GM23338 (cell line): Measurements from ENCODE around the gene SYNE1. TPM values are rescaled to one million over a fixed set of nuclear protein-coding genes. Genes with fewer than 3 reads are reported as not detected.

ENCODE experiments used
- ATAC-seq: fragments of 200-7000 bp; cut with Tn5 transposase; 3 replicates; pipeline ENCODE4 v1.9.1; 2020
- DNase-seq: peaks from one replicate; pipeline ENCODE4 v3.0.0-alpha.2; 2015; ENCODE audit warnings: low spot score
- H2AFZ ChIP-seq: fragments of 200-600 bp; sonication (generic); 2 replicates; pipeline ENCODE4 v1.8.0; 2016; ENCODE audit warnings: antibody characterized with exemption, mild to moderate bottlenecking, moderate library complexity
- H3F3A ChIP-seq: fragments of 200-600 bp; sonication (generic); replicated peaks from 2 replicates; pipeline ENCODE4 v1.8.0; 2017; ENCODE audit warnings: antibody characterized with exemption, mixed run types, low read depth
- H3K27ac ChIP-seq: fragments of 200-600 bp; sonication (generic); 2 replicates; pipeline ENCODE4 v1.6.1; 2016; ENCODE audit warnings: low read depth
- H3K27me3 ChIP-seq: fragments of 200-600 bp; sonication (generic); 2 replicates; pipeline ENCODE4 v1.8.0; 2016; ENCODE audit warnings: mild to moderate bottlenecking, mixed run types, moderate library complexity; ENCODE audit not compliant: insufficient read depth
- H3K36me3 ChIP-seq: fragments of 200-600 bp; sonication (generic); 2 replicates; pipeline ENCODE4 v1.8.0; 2016; ENCODE audit warnings: mild to moderate bottlenecking; ENCODE audit not compliant: insufficient read depth
- H3K4me1 ChIP-seq: fragments of 200-600 bp; sonication (generic); 2 replicates; pipeline ENCODE4 v1.8.0; 2016; ENCODE audit warnings: mild to moderate bottlenecking, moderate library complexity; ENCODE audit not compliant: insufficient read depth
- H3K4me2 ChIP-seq: fragments of 200-600 bp; sonication (generic); 2 replicates; pipeline ENCODE4 v1.7.1; 2017; ENCODE audit warnings: mixed run types
- H3K4me3 ChIP-seq: fragments of 200-600 bp; sonication (generic); 2 replicates; pipeline ENCODE4 v1.6.1; 2016; ENCODE audit warnings: mixed run types
- H3K79me2 ChIP-seq: fragments of 200-600 bp; sonication (generic); replicated peaks from 2 replicates; pipeline ENCODE4 v1.8.0; 2017; ENCODE audit warnings: mild to moderate bottlenecking; ENCODE audit not compliant: insufficient read depth
- H3K9me2 ChIP-seq: fragments of 200-600 bp; sonication (generic); 2 replicates; pipeline ENCODE4 v1.8.0; 2017; ENCODE audit not compliant: insufficient read depth
- H4K20me1 ChIP-seq: fragments of 200-600 bp; sonication (generic); replicated peaks from 2 replicates; pipeline ENCODE4 v1.8.0; 2017; ENCODE audit warnings: mild to moderate bottlenecking; ENCODE audit not compliant: insufficient read depth
- H3K27ac Mint-ChIP-seq: 2 replicates; pipeline ENCODE4 v1.8.0; 2020; ENCODE audit warnings: inconsistent platforms, mild to moderate bottlenecking, moderate library complexity, mixed read lengths
- H3K27me3 Mint-ChIP-seq: 3 replicates; pipeline ENCODE4 v1.8.0; 2022; ENCODE audit warnings: low read depth, mild to moderate bottlenecking, moderate library complexity, mixed read lengths, inconsistent platforms; ENCODE audit not compliant: insufficient read depth, poor library complexity
- H3K36me3 Mint-ChIP-seq: 3 replicates; pipeline ENCODE4 v1.8.0; 2021; ENCODE audit warnings: low read depth, mild to moderate bottlenecking, inconsistent platforms, moderate library complexity, mixed read lengths
- H3K4me1 Mint-ChIP-seq: 3 replicates; pipeline ENCODE4 v1.8.0; 2020; ENCODE audit warnings: mild to moderate bottlenecking, inconsistent platforms, mixed read lengths
- H3K4me3 Mint-ChIP-seq: 3 replicates; pipeline ENCODE4 v1.8.0; 2021; ENCODE audit warnings: moderate library complexity, mild to moderate bottlenecking, inconsistent platforms, mixed read lengths
- H3K9me3 Mint-ChIP-seq: 3 replicates; pipeline ENCODE4 v1.8.0; 2020; ENCODE audit warnings: moderate library complexity, mild to moderate bottlenecking, inconsistent platforms, mixed read lengths
- CREB1 ChIP-seq: fragments of 250-450 bp; sonication (Bioruptor Pico); IDR thresholded peaks from 2 replicates; pipeline ENCODE4 v1.5.0; 2020; ENCODE audit warnings: low read depth, mild to moderate bottlenecking, moderate library complexity
- EZH2 ChIP-seq: fragments of 200-600 bp; sonication (generic); IDR thresholded peaks from one replicate; pipeline ENCODE4 v1.8.0; 2017; ENCODE audit warnings: antibody characterized with exemption, mild to moderate bottlenecking, low read depth; ENCODE audit not compliant: unreplicated experiment
- EZH2phosphoT487 ChIP-seq: fragments of 200-600 bp; sonication (generic); IDR thresholded peaks from one replicate; pipeline ENCODE4 v1.8.1; 2018; ENCODE audit warnings: antibody characterized with exemption; ENCODE audit not compliant: unreplicated experiment
- JUNB ChIP-seq: IDR thresholded peaks from one replicate; pipeline ENCODE4 v1.6.1; 2016; ENCODE audit warnings: antibody characterized with exemption; ENCODE audit not compliant: unreplicated experiment
- NANOG ChIP-seq: IDR thresholded peaks from 2 replicates; pipeline ENCODE4 v1.6.1; 2016; ENCODE audit warnings: antibody characterized with exemption, borderline replicate concordance
- POLR2AphosphoS5 ChIP-seq: IDR thresholded peaks from 2 replicates; pipeline ENCODE4 v1.6.1; 2016; ENCODE audit warnings: antibody characterized with exemption, low read depth
- STAT1 ChIP-seq: IDR thresholded peaks from one replicate; pipeline ENCODE4 v1.6.1; 2016; ENCODE audit warnings: antibody characterized with exemption; ENCODE audit not compliant: unreplicated experiment
- ZNF114 ChIP-seq: fragments of 250-450 bp; sonication (Bioruptor Pico); IDR thresholded peaks from 2 replicates; pipeline ENCODE4 v1.5.0; 2020; ENCODE audit warnings: mild to moderate bottlenecking, moderate library complexity
- ZNF331 ChIP-seq: fragments of 250-450 bp; sonication (Bioruptor Pico); IDR thresholded peaks from 2 replicates; pipeline ENCODE4 v1.5.0; 2020; ENCODE audit warnings: low read depth, mild to moderate bottlenecking, moderate library complexity
- polyA plus RNA-seq: library from polyadenylated mRNA; unstranded; fragments of >200 nt; fragmentation: Nextera tagmentation; extraction: Ambion mirVana; gene quantifications from 2 replicates; pipeline ENCODE4 v1.2.1, GENCODE V29; 2016
- total RNA-seq: library from RNA; depleted of rRNA; stranded (reverse); fragments of >200 nt; shearing (Covaris generic); gene quantifications from 2 replicates; pipeline ENCODE4 v1.2.3, GENCODE V29; 2014
- TF ChIP-seq, protein P1 (sequence below): IDR thresholded peaks from one replicate; pipeline ENCODE4 v1.6.1; 2018; ENCODE audit warnings: antibody characterized with exemption; ENCODE audit not compliant: unreplicated experiment
- TF ChIP-seq, protein P2 (sequence below): IDR thresholded peaks from 2 replicates; pipeline ENCODE4 v1.6.1; 2016; ENCODE audit warnings: antibody characterized with exemption
- TF ChIP-seq, protein P3 (sequence below): fragments of 250-450 bp; sonication (Bioruptor Pico); IDR thresholded peaks from 2 replicates; pipeline ENCODE4 v1.5.0; 2020; ENCODE audit warnings: mild to moderate bottlenecking, moderate library complexity
- TF ChIP-seq, protein P4 (sequence below), 2 experiments: fragments of 200-600 bp in 1 of 2; sonication (generic) in 1 of 2; conservative IDR thresholded peaks; 2 replicates each; pipeline versions ENCODE4 v1.5.1 to v1.6.1; 2016 to 2017; ENCODE audit warnings: antibody characterized with exemption in 2 of 2, low read depth in 2 of 2, mild to moderate bottlenecking in 2 of 2, moderate library complexity in 1 of 2

SYNE1 gene
- total and polyA plus RNA-seq, 2 experiments from 2014 or later = 3.9 to 13.6 TPM

DNA sequence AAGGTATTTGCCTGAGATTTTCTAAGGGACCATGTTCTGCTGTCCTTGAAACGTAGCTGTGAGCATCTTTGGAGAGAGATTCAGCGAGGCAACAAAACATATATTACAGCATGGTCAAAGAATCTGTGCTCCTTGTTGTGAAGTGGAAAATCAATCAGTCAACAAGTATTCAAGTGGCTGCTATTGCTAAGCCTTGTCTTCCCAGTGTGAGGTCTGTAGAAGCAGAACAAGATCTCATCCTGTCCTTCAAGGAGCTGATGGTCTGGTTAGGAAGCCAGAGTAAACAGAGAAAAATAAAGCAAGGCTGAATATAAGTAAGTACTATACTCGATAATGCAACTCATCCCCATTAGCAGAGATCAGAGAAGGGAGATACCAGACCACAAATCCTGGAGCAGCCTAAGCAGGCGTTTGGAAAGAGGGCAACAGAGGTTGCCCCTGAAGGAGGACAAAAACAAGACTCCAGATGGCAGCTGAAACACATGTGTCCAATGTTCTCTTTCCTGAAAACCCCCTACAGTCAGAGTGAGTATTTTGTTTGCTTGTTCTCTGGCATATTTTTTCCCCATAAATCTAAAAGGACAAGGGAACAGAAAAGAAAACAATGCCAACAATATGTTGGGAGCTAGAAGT lies 392.0 kb downstream of the SYNE1 start:
- H3K27me3 ChIP-seq = no peaks in the 10 kb centered on the region
- no peak overlapping the region for H3K4me2 ChIP-seq
- no peaks in the 10 kb centered on the region for H3K36me3 ChIP-seq
- H3K27ac ChIP-seq = no peak overlapping the region
- no peaks in the 10 kb centered on the region for H3K9me3 Mint-ChIP-seq
- no peak overlapping the region for H3K27ac Mint-ChIP-seq
- DNase-seq = no peak
- TF ChIP-seq CREB1 (CRISPR knock-in tag) (no peak), ZNF114 (CRISPR knock-in tag) (no peak), EZH2phosphoT487 (no peak), NANOG (no peak), ZNF331 (CRISPR knock-in tag) (no peak), POLR2AphosphoS5 (no peak), STAT1 (no peak), EZH2 (no peak), JUNB (no peak)
- TF ChIP-seq, protein P1, sequence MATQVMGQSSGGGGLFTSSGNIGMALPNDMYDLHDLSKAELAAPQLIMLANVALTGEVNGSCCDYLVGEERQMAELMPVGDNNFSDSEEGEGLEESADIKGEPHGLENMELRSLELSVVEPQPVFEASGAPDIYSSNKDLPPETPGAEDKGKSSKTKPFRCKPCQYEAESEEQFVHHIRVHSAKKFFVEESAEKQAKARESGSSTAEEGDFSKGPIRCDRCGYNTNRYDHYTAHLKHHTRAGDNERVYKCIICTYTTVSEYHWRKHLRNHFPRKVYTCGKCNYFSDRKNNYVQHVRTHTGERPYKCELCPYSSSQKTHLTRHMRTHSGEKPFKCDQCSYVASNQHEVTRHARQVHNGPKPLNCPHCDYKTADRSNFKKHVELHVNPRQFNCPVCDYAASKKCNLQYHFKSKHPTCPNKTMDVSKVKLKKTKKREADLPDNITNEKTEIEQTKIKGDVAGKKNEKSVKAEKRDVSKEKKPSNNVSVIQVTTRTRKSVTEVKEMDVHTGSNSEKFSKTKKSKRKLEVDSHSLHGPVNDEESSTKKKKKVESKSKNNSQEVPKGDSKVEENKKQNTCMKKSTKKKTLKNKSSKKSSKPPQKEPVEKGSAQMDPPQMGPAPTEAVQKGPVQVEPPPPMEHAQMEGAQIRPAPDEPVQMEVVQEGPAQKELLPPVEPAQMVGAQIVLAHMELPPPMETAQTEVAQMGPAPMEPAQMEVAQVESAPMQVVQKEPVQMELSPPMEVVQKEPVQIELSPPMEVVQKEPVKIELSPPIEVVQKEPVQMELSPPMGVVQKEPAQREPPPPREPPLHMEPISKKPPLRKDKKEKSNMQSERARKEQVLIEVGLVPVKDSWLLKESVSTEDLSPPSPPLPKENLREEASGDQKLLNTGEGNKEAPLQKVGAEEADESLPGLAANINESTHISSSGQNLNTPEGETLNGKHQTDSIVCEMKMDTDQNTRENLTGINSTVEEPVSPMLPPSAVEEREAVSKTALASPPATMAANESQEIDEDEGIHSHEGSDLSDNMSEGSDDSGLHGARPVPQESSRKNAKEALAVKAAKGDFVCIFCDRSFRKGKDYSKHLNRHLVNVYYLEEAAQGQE = no peak
- TF ChIP-seq, protein P2, sequence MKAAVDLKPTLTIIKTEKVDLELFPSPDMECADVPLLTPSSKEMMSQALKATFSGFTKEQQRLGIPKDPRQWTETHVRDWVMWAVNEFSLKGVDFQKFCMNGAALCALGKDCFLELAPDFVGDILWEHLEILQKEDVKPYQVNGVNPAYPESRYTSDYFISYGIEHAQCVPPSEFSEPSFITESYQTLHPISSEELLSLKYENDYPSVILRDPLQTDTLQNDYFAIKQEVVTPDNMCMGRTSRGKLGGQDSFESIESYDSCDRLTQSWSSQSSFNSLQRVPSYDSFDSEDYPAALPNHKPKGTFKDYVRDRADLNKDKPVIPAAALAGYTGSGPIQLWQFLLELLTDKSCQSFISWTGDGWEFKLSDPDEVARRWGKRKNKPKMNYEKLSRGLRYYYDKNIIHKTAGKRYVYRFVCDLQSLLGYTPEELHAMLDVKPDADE = no peak
- TF ChIP-seq, protein P3, sequence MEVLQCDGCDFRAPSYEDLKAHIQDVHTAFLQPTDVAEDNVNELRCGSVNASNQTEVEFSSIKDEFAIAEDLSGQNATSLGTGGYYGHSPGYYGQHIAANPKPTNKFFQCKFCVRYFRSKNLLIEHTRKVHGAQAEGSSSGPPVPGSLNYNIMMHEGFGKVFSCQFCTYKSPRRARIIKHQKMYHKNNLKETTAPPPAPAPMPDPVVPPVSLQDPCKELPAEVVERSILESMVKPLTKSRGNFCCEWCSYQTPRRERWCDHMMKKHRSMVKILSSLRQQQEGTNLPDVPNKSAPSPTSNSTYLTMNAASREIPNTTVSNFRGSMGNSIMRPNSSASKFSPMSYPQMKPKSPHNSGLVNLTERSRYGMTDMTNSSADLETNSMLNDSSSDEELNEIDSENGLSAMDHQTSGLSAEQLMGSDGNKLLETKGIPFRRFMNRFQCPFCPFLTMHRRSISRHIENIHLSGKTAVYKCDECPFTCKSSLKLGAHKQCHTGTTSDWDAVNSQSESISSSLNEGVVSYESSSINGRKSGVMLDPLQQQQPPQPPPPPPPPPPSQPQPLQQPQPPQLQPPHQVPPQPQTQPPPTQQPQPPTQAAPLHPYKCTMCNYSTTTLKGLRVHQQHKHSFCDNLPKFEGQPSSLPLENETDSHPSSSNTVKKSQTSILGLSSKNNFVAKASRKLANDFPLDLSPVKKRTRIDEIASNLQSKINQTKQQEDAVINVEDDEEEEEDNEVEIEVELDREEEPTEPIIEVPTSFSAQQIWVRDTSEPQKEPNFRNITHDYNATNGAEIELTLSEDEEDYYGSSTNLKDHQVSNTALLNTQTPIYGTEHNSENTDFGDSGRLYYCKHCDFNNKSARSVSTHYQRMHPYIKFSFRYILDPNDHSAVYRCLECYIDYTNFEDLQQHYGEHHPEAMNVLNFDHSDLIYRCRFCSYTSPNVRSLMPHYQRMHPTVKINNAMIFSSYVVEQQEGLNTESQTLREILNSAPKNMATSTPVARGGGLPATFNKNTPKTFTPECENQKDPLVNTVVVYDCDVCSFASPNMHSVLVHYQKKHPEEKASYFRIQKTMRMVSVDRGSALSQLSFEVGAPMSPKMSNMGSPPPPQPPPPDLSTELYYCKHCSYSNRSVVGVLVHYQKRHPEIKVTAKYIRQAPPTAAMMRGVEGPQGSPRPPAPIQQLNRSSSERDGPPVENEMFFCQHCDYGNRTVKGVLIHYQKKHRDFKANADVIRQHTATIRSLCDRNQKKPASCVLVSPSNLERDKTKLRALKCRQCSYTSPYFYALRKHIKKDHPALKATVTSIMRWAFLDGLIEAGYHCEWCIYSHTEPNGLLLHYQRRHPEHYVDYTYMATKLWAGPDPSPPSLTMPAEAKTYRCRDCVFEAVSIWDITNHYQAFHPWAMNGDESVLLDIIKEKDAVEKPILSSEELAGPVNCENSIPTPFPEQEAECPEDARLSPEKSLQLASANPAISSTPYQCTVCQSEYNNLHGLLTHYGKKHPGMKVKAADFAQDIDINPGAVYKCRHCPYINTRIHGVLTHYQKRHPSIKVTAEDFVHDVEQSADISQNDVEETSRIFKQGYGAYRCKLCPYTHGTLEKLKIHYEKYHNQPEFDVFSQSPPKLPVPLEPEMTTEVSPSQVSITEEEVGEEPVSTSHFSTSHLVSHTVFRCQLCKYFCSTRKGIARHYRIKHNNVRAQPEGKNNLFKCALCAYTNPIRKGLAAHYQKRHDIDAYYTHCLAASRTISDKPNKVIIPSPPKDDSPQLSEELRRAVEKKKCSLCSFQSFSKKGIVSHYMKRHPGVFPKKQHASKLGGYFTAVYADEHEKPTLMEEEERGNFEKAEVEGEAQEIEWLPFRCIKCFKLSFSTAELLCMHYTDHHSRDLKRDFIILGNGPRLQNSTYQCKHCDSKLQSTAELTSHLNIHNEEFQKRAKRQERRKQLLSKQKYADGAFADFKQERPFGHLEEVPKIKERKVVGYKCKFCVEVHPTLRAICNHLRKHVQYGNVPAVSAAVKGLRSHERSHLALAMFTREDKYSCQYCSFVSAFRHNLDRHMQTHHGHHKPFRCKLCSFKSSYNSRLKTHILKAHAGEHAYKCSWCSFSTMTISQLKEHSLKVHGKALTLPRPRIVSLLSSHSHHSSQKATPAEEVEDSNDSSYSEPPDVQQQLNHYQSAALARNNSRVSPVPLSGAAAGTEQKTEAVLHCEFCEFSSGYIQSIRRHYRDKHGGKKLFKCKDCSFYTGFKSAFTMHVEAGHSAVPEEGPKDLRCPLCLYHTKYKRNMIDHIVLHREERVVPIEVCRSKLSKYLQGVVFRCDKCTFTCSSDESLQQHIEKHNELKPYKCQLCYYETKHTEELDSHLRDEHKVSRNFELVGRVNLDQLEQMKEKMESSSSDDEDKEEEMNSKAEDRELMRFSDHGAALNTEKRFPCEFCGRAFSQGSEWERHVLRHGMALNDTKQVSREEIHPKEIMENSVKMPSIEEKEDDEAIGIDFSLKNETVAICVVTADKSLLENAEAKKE (CRISPR knock-in tag) = no peak
- TF ChIP-seq, protein P4, sequence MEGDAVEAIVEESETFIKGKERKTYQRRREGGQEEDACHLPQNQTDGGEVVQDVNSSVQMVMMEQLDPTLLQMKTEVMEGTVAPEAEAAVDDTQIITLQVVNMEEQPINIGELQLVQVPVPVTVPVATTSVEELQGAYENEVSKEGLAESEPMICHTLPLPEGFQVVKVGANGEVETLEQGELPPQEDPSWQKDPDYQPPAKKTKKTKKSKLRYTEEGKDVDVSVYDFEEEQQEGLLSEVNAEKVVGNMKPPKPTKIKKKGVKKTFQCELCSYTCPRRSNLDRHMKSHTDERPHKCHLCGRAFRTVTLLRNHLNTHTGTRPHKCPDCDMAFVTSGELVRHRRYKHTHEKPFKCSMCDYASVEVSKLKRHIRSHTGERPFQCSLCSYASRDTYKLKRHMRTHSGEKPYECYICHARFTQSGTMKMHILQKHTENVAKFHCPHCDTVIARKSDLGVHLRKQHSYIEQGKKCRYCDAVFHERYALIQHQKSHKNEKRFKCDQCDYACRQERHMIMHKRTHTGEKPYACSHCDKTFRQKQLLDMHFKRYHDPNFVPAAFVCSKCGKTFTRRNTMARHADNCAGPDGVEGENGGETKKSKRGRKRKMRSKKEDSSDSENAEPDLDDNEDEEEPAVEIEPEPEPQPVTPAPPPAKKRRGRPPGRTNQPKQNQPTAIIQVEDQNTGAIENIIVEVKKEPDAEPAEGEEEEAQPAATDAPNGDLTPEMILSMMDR (conservative IDR thresholded peaks at IDR 0.05; ENCODE audit: low read depth in 2 of 2) = no peak
- ATAC-seq = no peak
- H2AFZ ChIP-seq = no peak overlapping the region
- no peak overlapping the region for H3K4me3 ChIP-seq
- H3K79me2 ChIP-seq = no peaks in the 10 kb centered on the region
- H3K27me3 Mint-ChIP-seq = no peaks in the 10 kb centered on the region
- H4K20me1 ChIP-seq = no peaks in the 10 kb centered on the region
- H3K9me2 ChIP-seq = 0 out of 2 replicates have a peak, but pooled peaks cover 5% of the 10 kb centered on the region
- H3K4me1 Mint-ChIP-seq = no peaks in the 10 kb centered on the region
- H3K4me3 Mint-ChIP-seq = no peak overlapping the region
- no peaks in the 10 kb centered on the region for H3K36me3 Mint-ChIP-seq
- H3F3A ChIP-seq = no peaks in the 10 kb centered on the region
- H3K4me1 ChIP-seq = no peaks in the 10 kb centered on the region
